Liver (tissue), 9 donors: Measurements from ENCODE around the gene IER2. TPM values are rescaled to one million over a fixed set of nuclear protein-coding genes. Genes with fewer than 3 reads are reported as not detected.

ENCODE experiments used
- DNase-seq: peaks from one replicate; pipeline ENCODE4 v3.0.0-alpha.2; 2017; ENCODE audit warnings: low spot score
- H3K27ac ChIP-seq, 2 donors: one replicate each; pipeline ENCODE4 v1.7.0; 2013; ENCODE audit warnings: inconsistent platforms in 2 of 2, low read length in 2 of 2, control low read depth in 1 of 2, low read depth in 1 of 2, mild to moderate bottlenecking in 1 of 2
- H3K27me3 ChIP-seq, 4 donors: one replicate each; pipeline versions ENCODE4 v1.6.1 to v1.7.0; 2013; ENCODE audit warnings: low read length in 3 of 4, inconsistent platforms in 1 of 4, mild to moderate bottlenecking in 1 of 4, moderate library complexity in 1 of 4; ENCODE audit not compliant: control insufficient read depth in 4 of 4, insufficient read depth in 4 of 4
- H3K36me3 ChIP-seq, 4 donors: one replicate each; pipeline versions ENCODE4 v1.6.1 to v1.7.0; 2013; ENCODE audit warnings: low read length in 3 of 4, mild to moderate bottlenecking in 3 of 4, low read depth in 1 of 4, moderate library complexity in 1 of 4; ENCODE audit not compliant: control insufficient read depth in 4 of 4, insufficient read depth in 3 of 4
- H3K4me1 ChIP-seq, 4 donors: one replicate each; pipeline versions ENCODE4 v1.6.1 to v1.7.0; 2013; ENCODE audit warnings: low read length in 3 of 4, mild to moderate bottlenecking in 3 of 4, moderate library complexity in 1 of 4; ENCODE audit not compliant: control insufficient read depth in 4 of 4, insufficient read depth in 4 of 4
- H3K4me3 ChIP-seq, 3 donors: one replicate each; pipeline versions ENCODE4 v1.6.1 to v1.7.0; 2013; ENCODE audit warnings: low read length in 3 of 3, control low read depth in 1 of 3, low read depth in 1 of 3, mild to moderate bottlenecking in 1 of 3
- H3K9ac ChIP-seq, 2 donors: one replicate each; pipeline ENCODE4 v1.7.0; 2013; ENCODE audit warnings: low read length in 2 of 2, mild to moderate bottlenecking in 2 of 2, moderate library complexity in 2 of 2, control low read depth in 1 of 2, low read depth in 1 of 2
- H3K9me3 ChIP-seq, 4 donors: one replicate each; pipeline versions ENCODE4 v1.6.1 to v1.7.0; 2013; ENCODE audit warnings: low read length in 3 of 4; ENCODE audit not compliant: control insufficient read depth in 4 of 4
- EGR1 ChIP-seq, 2 donors: IDR thresholded peaks; 2 replicates each; pipeline ENCODE4 v1.6.1; 2016 to 2018; ENCODE audit warnings: antibody characterized with exemption in 2 of 2, low read depth in 2 of 2
- FOXA1 ChIP-seq: IDR thresholded peaks from 2 replicates; pipeline ENCODE4 v1.6.1; 2016; ENCODE audit warnings: antibody characterized with exemption
- FOXA2 ChIP-seq: IDR thresholded peaks from 2 replicates; pipeline ENCODE4 v1.6.1; 2016; ENCODE audit warnings: antibody characterized with exemption
- GABPA ChIP-seq, 2 donors: IDR thresholded peaks in 1 of 2; conservative IDR thresholded peaks in 1 of 2; 2 replicates each; pipeline ENCODE4 v1.6.1; 2016; ENCODE audit warnings: antibody characterized with exemption in 2 of 2, mild to moderate bottlenecking in 1 of 2, moderate library complexity in 1 of 2
- HNF4A ChIP-seq, 2 donors: conservative IDR thresholded peaks; 2 replicates each; pipeline ENCODE4 v1.6.1; 2016; ENCODE audit warnings: antibody characterized with exemption in 2 of 2, mild to moderate bottlenecking in 2 of 2
- HNF4G ChIP-seq: IDR thresholded peaks from 2 replicates; pipeline ENCODE4 v1.6.1; 2016; ENCODE audit warnings: antibody characterized with exemption
- JUND ChIP-seq, 2 donors: IDR thresholded peaks; 2 replicates each; pipeline ENCODE4 v1.6.1; 2016; ENCODE audit warnings: antibody characterized with exemption in 2 of 2
- NR2F2 ChIP-seq: IDR thresholded peaks from 2 replicates; pipeline ENCODE4 v1.6.1; 2016; ENCODE audit warnings: antibody characterized with exemption
- RAD21 ChIP-seq, 2 donors: IDR thresholded peaks; 2 replicates each; pipeline ENCODE4 v1.6.1; 2016; ENCODE audit warnings: antibody characterized with exemption in 2 of 2, mild to moderate bottlenecking in 2 of 2
- RXRA ChIP-seq, 2 donors: IDR thresholded peaks; 2 replicates each; pipeline ENCODE4 v1.6.1; 2017 to 2018; ENCODE audit warnings: antibody characterized with exemption in 2 of 2, mild to moderate bottlenecking in 1 of 2
- SP1 ChIP-seq: IDR thresholded peaks from 2 replicates; pipeline ENCODE4 v1.6.1; 2018; ENCODE audit warnings: antibody characterized with exemption, mild to moderate bottlenecking
- TAF1 ChIP-seq: conservative IDR thresholded peaks from 2 replicates; pipeline ENCODE4 v1.6.1; 2016; ENCODE audit warnings: antibody characterized with exemption, mild to moderate bottlenecking
- YY1 ChIP-seq: IDR thresholded peaks from 2 replicates; pipeline ENCODE4 v1.6.1; 2016; ENCODE audit warnings: antibody characterized with exemption, mild to moderate bottlenecking
- WGBS: extraction: QIAGEN DNeasy Blood & Tissue Kit; methylation state at CpG from one replicate; pipeline ENCODE4 v1.1.7; 2013; 5-methylcytosine and 5-hydroxymethylcytosine counted together
- polyA plus RNA-seq, 2 donors: library from polyadenylated mRNA; stranded (reverse) in 1 of 2; unstranded in 1 of 2; fragments of 200-250 nt in 1 of 2; fragments of >200 nt in 1 of 2; fragmentation: Nextera tagmentation in 1 of 2; extraction: Ambion mirVana in 1 of 2; gene quantifications; one replicate each; pipeline versions ENCODE4 v1.2.1 to v1.2.3, GENCODE V29; 2013 to 2015
- total RNA-seq, 2 donors: library from RNA; depleted of rRNA; stranded (reverse); fragments of >200 nt; gene quantifications; one replicate each; pipeline ENCODE4 v1.2.3, GENCODE V29; 2014
- TF ChIP-seq, protein P1 (sequence below): IDR thresholded peaks from 2 replicates; pipeline ENCODE4 v1.6.1; 2016; ENCODE audit warnings: antibody characterized with exemption
- TF ChIP-seq, protein P2 (sequence below): IDR thresholded peaks from 2 replicates; pipeline ENCODE4 v1.6.1; 2016; ENCODE audit warnings: antibody characterized with exemption
- TF ChIP-seq, protein P3 (sequence below): fragments of 150-350 bp; IDR thresholded peaks from 2 replicates; pipeline ENCODE4 v1.5.1; 2017; ENCODE audit warnings: improper control_type of control experiment, low read depth, low read length; ENCODE audit not compliant: missing input control
- TF ChIP-seq, protein P4 (sequence below): IDR thresholded peaks from 2 replicates; pipeline ENCODE4 v1.6.1; 2016; ENCODE audit warnings: antibody characterized with exemption, mild to moderate bottlenecking
- TF ChIP-seq, protein P5 (sequence below): IDR thresholded peaks from 2 replicates; pipeline ENCODE4 v1.6.1; 2016; ENCODE audit warnings: antibody characterized with exemption
- donor health status: healthy.
- donor health status: healthy.
- donor health status: healthy.
- donor health status: healthy.
- donor health status: healthy.

Gene IER2
- total and polyA plus RNA-seq, 4 donors = 11.4 to 38.9 (median 21.9) TPM

DNA sequence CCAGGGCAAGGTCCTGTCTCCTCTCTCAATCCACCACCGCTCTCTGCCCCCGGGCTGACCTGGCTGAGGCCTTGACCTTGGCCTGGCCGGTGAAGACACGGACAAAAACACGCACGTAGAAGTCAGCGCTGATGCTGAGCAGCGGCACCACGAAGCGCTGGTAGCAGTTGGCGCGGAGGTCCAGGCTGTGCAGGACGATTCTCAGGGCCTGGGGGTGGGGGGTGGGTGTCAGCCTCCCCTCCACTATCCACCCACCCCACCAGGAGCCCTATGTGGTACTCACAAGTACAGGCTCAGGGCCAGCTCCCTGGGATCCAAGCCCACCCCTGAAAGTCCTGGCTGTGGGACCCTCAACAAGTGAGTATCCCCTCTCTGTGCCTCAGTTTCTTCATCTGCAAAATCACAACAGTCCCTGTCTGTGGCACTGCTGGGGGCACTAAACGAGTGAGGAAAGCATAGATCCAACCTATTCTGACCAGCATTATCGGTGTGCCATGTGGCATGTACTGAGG is 40.1 kb upstream of the IER2 start:
- TF ChIP-seq RAD21 (IDR thresholded peaks at IDR 0.05) (no peak), GABPA (IDR thresholded peaks at IDR 0.05 in 1 of 2, conservative IDR thresholded peaks at IDR 0.05 in 1 of 2) (no peak), FOXA1 (no peak), YY1 (no peak), JUND (IDR thresholded peaks at IDR 0.05) (no peak), HNF4G (no peak), HNF4A (conservative IDR thresholded peaks at IDR 0.05) (no peak), NR2F2 (no peak), EGR1 (IDR thresholded peaks at IDR 0.05; ENCODE audit: low read depth in 2 of 2) (no peak), RXRA (IDR thresholded peaks at IDR 0.05) (no peak)
- TF ChIP-seq, protein P1, sequence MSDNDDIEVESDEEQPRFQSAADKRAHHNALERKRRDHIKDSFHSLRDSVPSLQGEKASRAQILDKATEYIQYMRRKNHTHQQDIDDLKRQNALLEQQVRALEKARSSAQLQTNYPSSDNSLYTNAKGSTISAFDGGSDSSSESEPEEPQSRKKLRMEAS = no peak
- TF ChIP-seq, protein P2, sequence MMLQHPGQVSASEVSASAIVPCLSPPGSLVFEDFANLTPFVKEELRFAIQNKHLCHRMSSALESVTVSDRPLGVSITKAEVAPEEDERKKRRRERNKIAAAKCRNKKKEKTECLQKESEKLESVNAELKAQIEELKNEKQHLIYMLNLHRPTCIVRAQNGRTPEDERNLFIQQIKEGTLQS = no peak
- TF ChIP-seq, protein P3, sequence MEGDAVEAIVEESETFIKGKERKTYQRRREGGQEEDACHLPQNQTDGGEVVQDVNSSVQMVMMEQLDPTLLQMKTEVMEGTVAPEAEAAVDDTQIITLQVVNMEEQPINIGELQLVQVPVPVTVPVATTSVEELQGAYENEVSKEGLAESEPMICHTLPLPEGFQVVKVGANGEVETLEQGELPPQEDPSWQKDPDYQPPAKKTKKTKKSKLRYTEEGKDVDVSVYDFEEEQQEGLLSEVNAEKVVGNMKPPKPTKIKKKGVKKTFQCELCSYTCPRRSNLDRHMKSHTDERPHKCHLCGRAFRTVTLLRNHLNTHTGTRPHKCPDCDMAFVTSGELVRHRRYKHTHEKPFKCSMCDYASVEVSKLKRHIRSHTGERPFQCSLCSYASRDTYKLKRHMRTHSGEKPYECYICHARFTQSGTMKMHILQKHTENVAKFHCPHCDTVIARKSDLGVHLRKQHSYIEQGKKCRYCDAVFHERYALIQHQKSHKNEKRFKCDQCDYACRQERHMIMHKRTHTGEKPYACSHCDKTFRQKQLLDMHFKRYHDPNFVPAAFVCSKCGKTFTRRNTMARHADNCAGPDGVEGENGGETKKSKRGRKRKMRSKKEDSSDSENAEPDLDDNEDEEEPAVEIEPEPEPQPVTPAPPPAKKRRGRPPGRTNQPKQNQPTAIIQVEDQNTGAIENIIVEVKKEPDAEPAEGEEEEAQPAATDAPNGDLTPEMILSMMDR = no peak
- Histone ChIP-seq H3K9ac (no peak overlapping the region), H3K36me3 (peaks cover 1 to 18% (median 3%) of the 10 kb centered on the region in 4 donors), H3K27me3 (no peaks in the 10 kb centered on the region), H3K27ac (no peak overlapping the region), H3K4me1 (peaks cover 0 to under 1% (median under 1%) of the 10 kb centered on the region in 4 donors), H3K9me3 (no peaks in the 10 kb centered on the region), H3K4me3 (no peak overlapping the region)
- WGBS = 88% methylated on average over 15 of the region's 15 CpGs
- no peak for DNase-seq

DNA sequence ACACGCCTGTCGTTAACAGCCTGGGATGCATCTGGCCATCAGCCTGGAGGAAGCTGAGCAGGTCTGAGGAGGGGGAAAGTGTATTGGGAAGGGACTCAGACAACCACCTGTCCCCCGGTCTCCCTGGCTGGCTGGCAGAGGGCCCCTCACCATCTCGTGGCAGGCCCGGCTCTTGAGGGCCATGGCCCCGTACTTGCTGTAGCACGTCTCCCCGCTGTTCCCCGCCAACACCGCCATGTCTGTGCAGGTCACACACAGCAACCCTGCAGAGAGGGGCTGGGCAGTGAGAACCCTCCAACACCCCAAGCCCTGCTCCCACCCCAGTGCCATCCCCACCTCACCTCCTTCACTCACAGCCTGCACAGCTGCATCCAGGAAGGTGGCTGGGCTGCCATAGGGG is 37.7 kb upstream of the IER2 start:
- no peak overlapping the region for H3K27ac ChIP-seq
- no peaks in the 10 kb centered on the region for H3K9me3 ChIP-seq
- WGBS = 96% methylated on average over 10 of the region's 10 CpGs
- H3K4me1 ChIP-seq = peaks cover 2 to 21% (median 17%) of the 10 kb centered on the region in 4 donors
- no peak overlapping the region for H3K4me3 ChIP-seq
- TF ChIP-seq RAD21 (IDR thresholded peaks at IDR 0.05) = no peak
- no peak for TF ChIP-seq NR2F2
- TF ChIP-seq FOXA1 = no peak
- no peak for TF ChIP-seq YY1
- TF ChIP-seq TAF1 = no peak
- no peak for TF ChIP-seq EGR1 (IDR thresholded peaks at IDR 0.05; ENCODE audit: low read depth in 2 of 2)
- no peak for TF ChIP-seq FOXA2
- TF ChIP-seq, protein P4, sequence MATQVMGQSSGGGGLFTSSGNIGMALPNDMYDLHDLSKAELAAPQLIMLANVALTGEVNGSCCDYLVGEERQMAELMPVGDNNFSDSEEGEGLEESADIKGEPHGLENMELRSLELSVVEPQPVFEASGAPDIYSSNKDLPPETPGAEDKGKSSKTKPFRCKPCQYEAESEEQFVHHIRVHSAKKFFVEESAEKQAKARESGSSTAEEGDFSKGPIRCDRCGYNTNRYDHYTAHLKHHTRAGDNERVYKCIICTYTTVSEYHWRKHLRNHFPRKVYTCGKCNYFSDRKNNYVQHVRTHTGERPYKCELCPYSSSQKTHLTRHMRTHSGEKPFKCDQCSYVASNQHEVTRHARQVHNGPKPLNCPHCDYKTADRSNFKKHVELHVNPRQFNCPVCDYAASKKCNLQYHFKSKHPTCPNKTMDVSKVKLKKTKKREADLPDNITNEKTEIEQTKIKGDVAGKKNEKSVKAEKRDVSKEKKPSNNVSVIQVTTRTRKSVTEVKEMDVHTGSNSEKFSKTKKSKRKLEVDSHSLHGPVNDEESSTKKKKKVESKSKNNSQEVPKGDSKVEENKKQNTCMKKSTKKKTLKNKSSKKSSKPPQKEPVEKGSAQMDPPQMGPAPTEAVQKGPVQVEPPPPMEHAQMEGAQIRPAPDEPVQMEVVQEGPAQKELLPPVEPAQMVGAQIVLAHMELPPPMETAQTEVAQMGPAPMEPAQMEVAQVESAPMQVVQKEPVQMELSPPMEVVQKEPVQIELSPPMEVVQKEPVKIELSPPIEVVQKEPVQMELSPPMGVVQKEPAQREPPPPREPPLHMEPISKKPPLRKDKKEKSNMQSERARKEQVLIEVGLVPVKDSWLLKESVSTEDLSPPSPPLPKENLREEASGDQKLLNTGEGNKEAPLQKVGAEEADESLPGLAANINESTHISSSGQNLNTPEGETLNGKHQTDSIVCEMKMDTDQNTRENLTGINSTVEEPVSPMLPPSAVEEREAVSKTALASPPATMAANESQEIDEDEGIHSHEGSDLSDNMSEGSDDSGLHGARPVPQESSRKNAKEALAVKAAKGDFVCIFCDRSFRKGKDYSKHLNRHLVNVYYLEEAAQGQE = no peak
- no peak for TF ChIP-seq JUND (IDR thresholded peaks at IDR 0.05)
- TF ChIP-seq SP1 = no peak
- TF ChIP-seq, protein P1 = no peak
- TF ChIP-seq, protein P5, sequence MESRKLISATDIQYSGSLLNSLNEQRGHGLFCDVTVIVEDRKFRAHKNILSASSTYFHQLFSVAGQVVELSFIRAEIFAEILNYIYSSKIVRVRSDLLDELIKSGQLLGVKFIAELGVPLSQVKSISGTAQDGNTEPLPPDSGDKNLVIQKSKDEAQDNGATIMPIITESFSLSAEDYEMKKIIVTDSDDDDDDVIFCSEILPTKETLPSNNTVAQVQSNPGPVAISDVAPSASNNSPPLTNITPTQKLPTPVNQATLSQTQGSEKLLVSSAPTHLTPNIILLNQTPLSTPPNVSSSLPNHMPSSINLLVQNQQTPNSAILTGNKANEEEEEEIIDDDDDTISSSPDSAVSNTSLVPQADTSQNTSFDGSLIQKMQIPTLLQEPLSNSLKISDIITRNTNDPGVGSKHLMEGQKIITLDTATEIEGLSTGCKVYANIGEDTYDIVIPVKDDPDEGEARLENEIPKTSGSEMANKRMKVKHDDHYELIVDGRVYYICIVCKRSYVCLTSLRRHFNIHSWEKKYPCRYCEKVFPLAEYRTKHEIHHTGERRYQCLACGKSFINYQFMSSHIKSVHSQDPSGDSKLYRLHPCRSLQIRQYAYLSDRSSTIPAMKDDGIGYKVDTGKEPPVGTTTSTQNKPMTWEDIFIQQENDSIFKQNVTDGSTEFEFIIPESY = no peak
- TF ChIP-seq, protein P3 = no peak
- TF ChIP-seq RXRA (IDR thresholded peaks at IDR 0.05) = no peak
- no peaks in the 10 kb centered on the region for H3K27me3 ChIP-seq
- DNase-seq = no peak
- H3K36me3 ChIP-seq = peaks cover 0 to 15% (median 3%) of the 10 kb centered on the region in 4 donors
- no peak overlapping the region for H3K9ac ChIP-seq
